DMS79 treated with DMSO at 0.1 percent for 48 hours (cell line): ENCODE results near the gene HRAS.
"Not testable (repeated sequence)": the region's sequence is repeated elsewhere in the genome, so short reads cannot be mapped to it uniquely, and the experiment has no call there.

ENCODE experiments used
- DNase-seq: peaks from one replicate; lab custom pipeline; 2025; lab: John Stamatoyannopoulos, UW

Gene HRAS

DNA sequence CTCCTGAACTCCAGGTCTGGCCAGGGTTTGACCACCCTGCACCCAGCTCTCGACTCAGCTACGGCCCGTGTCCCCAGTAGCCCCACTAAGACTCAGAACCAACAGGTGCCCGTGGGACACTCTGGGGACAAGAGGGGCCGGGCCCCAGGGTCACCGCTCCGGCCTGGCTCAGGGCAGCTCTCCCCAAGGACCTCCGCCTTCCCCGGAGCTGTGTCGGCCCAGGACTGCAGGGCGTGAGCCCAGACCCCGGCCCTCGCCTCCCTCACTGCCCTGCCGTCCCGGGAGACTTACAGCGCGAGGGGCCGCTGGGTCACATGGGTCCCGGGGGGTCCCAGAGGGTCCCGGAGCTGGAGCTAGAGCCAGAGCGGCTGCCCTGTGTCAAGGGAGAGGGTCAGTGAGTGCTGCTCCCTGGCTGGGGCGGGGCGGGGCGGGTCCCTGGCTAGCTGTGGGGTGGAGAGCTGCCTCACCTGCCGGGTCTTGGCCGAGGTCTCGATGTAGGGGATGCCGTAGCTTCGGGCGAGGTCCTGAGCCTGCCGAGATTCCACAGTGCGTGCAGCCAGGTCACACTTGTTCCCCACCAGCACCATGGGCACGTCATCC is 2.3 kb downstream of the HRAS start:
- DNase-seq = no peak

DNA sequence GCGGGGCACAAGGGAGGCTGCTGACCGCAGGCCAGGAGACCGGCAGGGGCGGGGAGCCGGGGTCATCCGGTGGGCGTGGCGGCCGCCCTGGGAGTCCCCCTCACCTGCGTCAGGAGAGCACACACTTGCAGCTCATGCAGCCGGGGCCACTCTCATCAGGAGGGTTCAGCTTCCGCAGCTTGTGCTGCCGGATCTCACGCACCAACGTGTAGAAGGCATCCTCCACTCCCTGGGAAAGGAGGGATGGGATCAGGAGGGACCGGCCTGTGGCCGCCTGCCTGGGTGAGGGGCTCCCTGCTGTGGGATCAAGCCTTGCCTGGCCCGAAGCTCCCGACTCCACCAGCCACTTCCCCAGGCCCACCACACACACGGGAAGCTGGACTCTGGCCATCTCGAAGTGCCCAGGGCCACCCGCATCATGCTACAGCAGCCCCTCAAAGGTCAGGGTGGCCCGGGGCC is 2.8 kb downstream of the HRAS start:
- DNase-seq = no peak

DNA sequence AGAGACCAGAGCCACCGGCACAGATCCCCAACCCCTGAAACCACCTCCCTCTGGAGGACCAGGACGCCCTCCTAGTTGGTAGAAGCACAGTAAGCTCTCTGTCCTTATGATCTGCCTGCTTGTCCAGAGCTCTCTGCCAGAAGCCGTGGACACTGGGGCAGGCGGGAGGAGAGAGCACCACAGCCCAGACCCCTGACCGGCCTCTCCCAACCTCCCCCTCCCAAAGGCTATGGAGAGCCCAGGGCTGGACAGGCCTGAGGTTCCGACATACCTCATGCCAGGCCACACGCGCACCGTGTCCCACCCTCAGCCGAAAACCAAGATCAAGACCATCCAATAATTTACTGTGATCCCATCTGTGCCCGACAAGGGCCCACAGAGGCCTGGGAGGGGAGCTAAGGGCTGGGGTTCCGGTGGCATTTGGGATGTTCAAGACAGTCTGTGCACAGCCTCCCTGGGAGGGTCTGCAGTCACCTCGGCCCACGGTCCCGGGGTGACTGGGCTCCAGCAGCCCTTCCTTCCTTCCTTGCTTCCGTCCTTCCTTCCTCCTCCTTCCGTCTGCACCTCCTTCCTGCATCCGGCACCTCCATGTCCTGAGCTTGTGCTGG is 3.4 kb downstream of the HRAS start:
- no peak for DNase-seq

DNA sequence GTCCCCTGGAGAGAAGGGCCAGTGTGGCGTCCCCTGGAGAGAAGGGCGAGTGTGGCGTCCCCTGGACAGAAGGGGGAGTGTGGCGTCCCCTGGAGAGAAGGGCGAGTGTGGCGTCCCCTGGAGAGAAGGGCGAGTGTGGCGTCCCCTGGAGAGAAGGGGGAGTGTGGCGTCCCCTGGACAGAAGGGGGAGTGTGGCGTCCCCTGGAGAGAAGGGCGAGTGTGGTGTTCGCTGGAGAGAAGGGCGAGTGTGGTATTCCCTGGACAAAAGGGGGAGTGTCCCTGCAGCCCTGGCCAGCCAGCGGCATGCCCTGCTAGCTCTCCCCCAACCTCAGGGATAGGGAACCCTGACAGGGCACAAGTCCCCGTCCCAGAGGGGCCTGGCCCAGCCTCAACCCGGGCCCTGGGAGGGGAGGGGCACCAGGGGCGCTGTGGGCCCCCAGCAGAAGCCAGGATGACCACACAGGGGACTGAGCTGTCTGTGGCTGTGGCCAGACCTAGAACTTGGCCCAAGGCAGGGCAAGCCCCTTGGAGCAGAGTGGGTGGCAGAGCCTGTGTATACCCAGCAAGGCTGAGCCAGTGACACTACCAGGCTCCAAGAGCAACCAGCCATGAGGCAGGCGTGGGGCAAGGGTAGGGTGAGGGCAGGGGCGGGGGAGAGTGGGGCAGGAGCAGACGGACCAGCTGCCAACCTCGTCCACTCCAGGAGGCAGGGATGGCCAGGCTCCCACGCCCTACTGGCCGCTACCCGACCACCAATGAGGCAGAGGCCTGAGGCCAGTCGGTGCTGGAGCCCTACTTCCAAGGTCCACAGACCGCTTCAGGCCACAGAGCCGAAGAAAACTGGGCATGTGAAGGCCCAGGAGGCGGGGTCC is 4.2 kb downstream of the HRAS start:
- no peak for DNase-seq

DNA sequence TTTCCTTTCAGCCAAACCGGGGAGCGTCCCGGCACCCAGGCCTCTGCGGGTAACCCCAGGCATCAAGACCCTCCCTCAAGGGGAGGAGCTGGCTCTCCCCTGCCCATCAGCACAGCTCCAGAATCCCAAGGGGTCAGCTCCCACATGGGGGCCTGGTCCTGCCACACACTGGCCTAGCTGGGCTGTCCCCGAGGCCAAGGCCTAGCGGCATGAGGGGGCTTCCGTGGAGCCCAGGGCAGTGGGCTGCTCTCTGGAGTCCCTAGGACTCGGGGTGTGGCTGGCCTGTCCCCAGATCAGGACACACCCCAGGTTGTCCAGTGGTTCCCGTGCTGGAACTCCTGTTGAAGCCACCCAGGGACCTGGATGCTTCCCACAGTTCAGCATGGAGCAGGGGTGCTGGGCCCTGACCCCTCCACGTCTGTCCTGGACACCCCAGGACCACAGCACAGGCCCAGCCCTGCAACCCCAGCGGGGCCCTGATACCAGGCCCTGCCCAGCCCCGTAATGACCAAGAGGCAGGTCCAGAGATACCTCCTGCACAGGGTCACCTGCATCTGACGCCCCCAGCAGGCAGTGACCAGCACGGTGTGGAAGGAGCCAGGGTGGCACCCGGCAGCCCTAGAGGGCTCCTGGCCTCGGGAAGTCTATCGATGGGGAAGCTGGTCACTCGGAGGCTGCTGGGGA is 5.5 kb downstream of the HRAS start:
- no peak for DNase-seq

DNA sequence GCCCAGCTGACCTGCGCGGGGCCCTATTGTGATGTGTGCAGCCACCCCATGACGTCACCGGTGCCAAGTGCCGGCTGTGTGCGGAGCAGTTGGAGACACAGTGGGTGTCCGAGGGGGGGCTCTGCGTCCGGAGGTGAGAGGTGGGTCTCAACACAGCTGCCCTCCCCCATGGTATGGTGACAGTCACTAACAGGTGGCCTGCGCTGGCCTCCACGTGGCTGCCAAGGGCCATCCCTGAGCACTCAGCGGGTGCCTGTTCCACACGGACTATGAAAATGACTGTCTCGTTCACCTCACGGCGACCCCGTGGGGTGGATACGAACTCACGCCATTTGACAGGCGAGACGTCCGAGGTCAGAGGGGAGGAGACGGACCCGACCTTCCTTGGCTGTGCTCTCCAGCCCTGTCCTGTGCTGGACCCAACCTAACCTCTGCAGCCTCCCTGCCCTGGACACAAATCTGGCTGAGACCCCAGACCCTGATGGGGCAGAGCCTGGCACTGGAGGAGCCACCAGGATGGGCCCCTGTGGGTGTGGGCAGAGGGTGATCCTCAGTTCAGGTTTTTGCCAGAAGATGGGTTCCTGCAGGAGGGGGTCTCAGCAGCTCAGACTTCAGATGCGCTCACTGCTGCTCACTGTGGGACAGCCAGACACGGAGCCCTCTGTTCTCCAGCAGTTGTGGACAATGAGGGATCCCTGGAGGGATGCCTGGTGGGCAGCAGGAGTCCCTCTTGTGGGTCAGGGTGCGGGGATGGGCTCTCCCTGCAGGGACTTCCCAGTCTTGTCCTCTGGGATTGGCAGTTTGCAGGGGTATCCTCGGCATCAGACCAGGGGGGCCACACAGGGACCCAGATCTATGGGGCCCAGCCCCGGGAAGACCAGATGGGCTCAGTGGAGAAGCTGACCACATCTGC is 6.3 kb downstream of the HRAS start:
- DNase-seq = no peak

DNA sequence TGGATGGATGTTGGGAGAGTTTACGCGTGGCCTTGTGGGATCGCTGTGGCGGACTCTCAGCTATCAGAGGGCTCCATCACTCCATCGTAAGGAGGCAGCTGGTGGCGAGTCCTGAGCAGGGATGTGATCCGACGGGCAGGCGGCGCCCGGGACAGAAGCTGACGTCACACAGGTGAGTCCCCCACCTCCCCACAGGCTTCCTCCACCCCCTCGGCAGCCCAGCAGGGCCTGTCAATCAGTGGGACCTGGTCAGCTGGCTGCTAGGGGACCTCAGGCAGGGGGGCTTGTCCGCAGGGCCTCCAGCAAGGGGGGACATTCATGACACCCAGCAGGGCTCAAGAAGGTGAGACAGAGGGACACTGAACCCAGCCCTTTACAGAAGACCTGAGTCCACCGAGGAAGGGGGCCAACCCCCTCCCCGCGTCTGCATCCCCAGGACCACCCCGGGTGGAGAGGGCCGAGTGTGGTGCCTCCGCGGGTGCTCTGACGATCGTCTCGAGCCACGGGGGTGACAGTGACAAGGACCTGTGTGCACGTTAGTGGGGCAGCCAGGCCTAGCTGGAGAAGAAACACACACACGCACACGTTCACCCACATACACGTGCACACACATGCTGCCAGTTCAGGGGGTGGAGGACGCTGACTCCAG is 7.1 kb downstream of the HRAS start:
- DNase-seq = no peak

DNA sequence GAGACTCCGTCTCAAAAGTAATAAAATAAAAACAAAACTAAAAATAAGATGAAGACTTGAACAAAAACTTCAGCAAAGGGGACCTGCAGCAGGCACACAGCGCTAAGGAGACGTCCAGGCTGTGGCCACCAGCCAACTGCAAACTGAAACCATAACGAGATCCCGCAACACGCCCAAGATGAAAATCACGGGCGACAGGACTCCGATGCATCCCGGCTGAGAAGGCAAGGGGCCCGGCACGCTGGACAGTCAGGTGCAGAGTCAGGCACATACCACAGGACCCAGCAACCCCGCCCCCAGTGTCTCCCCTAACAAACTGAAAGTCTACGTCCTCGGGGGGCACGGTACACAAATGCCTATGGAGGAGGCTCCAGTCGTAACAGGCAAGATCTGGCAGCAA is 9.2 kb downstream of the HRAS start:
- no peak for DNase-seq

DNA sequence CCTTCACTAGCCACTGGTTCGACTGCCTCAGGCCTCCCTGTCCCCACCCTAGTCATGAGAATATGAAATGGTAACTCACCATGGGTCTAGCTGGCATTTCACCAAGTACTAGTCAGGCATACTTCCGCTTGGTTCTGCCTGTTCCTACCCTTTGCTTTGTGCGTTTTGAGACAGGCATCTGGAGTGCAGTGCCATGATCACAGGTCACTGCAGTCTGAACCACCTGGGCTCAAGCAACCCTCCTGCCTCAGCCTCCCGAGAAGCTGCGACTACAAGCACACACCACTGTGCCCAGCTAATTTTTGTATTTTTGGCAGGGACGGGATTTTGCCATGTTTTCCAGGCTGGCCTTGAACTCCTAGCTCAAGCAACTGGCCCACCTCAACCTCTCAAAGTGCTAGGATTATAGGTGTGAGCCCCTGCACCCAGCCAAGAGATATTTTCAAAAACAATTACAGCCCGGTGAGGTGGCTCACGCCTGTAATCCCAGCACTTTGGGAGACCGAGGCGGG is 14.1 kb downstream of the HRAS start:
- no peak for DNase-seq

DNA sequence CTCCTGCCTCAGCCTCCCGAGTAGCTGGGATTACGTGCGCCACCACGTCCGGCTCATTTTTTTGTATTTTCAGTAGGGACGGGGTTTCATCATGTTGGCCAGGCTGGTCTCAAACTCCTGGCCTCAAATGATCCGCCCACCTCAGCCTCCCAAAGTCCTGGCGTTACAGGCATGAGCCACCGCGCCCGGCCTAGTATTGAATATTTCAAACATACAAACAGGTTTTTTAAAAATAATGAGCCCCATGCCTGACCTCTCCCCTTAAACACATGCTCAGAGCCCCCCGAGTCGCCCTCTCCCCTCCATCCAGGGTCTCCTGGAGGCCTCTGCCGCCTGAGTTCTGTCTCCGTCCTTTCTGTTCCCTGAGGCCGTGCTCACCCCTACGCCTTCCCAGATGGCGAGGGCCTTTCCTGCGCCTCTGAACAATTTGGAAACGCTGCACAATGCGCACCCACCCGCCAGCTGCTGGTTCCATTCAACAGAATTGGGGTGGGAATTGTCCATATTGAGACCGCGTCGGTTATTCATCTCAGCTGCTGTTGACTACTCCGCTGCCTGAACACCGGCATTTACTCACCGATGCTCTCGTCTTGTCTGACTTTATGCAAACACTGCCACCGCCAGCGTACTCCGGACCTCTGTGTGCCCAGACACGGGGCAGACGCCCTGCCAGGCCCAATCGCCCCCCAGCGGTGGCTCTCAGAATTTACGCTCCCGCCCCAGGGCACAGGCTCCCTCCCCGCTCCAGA is 14.8 kb downstream of the HRAS start:
- DNase-seq = no peak

DNA sequence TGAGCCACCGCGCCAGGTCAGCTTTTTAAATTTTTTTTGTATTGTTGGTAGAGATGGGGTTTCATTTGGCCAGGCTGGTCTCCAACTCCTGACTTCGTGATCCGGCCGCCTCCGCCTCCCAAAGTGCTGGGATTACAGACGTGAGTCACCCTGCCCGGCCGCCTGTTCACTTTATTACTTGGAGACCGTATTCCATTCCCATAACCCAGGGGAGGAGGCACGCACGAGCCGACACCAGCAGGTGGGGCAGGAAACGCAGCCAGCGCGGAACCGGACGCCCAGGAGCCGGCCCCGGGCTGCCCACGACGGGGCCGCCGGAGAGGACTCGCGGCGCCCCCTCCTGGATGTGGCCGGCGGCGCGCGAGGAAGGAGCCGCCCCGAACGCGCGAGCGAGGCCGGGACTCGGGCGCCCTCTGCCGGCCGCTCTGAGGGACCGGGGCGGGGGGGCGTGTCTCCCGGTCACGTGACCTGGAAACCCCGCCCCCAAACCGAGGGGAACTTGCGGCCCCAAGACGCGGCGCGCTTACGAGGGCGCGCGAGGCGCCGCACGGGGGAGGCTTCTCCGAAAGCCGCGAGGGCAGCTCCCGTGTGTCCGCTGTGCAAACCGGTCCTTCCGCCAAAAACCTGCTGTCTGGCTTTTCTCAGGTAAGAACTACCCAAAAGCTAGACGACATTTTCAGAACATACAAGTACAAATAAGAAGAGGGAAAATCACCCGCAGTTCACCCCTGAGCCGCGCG is 16.7 kb downstream of the HRAS start:
- no peak for DNase-seq

DNA sequence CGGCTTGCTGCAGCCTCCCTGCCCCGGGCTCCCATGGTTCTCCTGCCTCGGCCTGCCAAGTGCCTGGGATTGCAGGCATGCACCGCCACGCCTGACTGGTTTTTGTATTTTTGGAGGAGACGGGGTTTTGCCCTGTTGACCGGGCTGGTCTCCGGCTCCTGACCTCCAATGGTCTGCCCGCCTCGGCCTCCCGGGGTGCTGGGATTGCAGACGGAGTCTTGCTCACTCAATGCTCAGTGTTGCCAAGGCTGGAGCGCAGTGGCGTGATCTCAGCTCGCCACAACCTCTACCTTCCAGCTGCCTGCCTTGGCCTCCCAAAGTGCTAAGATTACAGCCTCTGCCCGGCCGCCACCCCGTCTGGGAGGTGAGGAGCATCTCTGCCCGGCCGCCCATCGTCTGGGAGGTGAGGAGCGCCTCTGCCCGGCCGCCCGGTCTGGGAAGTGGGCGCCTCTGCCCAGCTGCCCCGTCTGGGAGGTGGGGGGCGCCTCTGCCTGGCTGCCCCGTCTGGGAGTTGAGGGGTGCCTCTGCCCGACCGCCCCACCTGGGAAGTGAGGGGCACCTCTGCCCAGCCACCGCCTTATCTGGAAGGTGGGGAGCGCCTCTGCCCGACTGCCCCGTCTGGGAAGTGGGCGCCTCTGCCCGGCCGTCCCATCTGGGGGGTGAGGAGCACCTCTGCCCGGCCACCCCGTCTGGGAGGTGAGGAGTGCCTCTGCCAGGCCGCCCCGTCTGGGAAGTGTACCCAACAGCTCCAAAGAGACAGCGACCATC is 18.3 kb downstream of the HRAS start:
- not testable (repeated sequence) for DNase-seq

DNA sequence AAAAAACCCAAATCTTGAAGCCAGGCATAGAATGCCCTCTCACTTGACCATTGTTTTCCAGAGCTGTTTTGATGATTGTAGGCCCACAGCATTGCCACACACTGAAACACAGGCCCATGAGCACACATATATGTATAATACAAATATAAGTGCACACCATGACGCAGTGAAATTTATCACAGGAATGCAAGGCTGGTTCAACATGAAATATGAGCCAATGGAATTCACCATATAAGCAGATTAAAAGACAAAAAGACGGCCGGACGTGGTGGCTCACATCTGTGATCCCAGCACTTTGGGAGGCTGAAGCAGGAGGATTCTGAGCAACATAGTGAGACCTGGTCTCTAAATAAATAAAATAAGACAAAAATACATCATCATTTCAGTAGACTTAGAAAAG is 19.0 kb downstream of the HRAS start:
- DNase-seq = no peak

DNA sequence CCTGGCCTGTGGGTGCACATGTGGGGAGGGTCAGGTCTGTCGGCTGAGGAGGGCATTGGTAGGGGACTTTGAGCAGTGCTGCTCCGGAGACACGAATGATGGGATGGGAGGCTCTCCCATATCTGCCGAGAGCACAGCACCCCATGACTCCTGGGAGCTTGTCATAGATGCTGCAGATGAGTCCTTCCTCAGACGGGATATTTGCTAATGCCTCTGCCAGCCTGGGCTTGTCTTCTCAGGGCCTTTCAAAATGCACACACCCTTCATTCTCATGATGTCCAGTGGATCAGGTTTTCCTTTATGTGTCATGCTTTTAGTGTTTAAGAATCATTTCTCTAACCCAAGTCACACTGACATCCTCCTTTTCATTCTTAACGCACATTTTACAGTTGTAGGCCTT is 20.2 kb downstream of the HRAS start:
- no peak for DNase-seq

DNA sequence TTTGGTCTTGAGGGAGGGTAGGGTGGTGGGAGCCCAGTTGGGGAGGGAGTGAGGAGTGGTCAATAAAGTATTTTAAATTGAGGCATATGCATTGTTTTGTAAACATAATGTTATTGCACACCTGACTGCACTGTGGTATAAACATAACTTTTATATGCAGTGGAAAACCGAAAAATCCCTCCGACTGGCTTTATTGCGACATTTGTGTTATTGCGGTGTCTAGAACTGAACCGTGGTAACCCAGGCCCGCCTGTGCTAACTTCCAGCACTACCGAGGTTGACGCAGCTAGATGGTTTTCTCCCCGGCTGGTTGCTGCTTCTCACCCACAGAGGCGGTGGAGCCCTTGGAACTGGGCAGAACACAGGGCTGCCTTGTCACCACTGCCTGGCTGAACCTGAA is 20.8 kb downstream of the HRAS start:
- no peak for DNase-seq

DNA sequence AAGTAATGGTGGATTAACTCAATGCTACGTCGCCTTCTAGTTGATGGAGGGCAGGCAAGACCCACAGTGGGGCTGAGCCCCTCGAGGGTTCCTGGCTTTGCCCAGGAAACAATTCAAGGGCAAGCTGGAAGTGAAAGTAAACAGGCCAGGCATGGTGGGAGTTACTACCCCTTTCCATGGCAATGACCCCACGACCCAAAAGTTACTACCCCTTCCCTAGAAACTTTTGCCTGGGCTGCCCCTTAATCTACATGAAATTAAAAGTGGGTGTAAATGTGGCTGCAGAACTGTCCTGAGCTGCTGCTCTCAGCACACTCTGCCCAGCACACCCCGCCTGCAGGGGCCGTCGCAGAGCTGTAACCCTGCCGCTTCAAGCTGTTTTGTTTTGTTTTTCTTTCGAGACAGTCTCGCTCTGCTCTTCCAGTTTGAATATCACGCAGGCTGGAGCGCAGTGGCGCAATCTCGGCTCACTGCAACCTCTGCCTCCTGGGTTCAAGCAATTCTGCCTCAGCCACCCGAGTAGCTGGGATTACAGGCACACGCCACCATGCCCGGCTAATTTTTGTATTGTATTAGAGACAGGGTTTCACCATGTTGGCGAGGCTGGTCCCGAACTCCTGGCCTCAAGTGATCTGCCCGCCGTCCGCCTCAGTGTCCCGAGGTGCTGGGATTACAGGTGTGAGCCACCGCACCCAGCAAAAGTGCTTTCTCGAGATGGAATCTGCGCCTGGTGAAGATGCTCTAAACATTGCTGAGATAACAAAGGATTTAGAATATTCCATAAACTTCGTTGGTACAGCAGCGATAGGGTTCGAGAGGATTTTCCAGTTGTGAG is 22.4 kb downstream of the HRAS start:
- no peak for DNase-seq

DNA sequence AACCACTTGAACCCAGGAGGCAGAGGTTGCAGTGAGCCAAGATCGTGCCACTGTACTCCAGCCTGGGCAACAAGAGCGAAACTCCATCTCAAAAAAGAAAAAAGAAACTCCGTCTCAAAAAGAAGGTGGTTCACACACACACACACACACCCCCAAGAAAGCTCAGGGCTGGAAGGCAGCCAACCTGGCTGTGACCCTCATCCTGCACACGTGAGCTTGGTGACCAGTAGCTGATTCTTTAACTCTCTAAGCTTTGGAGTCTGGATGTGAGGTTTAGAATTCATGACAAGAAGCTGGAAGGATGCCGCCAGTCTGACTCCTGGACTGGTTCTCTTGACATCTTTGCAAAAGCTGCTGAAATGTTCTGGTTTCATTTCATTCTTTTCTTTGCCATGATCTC is 26.4 kb downstream of the HRAS start:
- DNase-seq = no peak
